Neural cell (in vitro differentiated cells): Measurements from ENCODE around the gene CCNY. TPM values are rescaled to one million over a fixed set of nuclear protein-coding genes. Genes with fewer than 3 reads are reported as not detected.

Experiments used
- H2AFZ ChIP-seq: fragments of 200-600, 300-800 bp; sonication (generic), shearing (Covaris generic); 2 replicates; pipeline ENCODE4 v1.6.0; 2014; ENCODE audit warnings: low read depth, mild to moderate bottlenecking, antibody characterized with exemption, low read length, moderate library complexity
- H3F3A ChIP-seq: fragments of 200-600 bp; shearing (Covaris generic); 2 replicates; pipeline ENCODE4 v1.6.1; 2016; ENCODE audit warnings: mild to moderate bottlenecking, moderate library complexity, mixed read lengths, antibody characterized with exemption, low read length; ENCODE audit not compliant: insufficient read depth, poor library complexity, severe bottlenecking
- H3K27ac ChIP-seq: fragments of 200-600, 300-800 bp; sonication (generic), shearing (Covaris generic); 2 replicates; pipeline ENCODE4 v1.5.1; 2014; ENCODE audit warnings: mild to moderate bottlenecking, low read length, moderate library complexity
- H3K27me3 ChIP-seq: fragments of 300-800, 200-600 bp; sonication (generic), shearing (Covaris generic); 2 replicates; pipeline ENCODE4 v1.6.0; 2014; ENCODE audit warnings: mild to moderate bottlenecking, low read depth, low read length, moderate library complexity; ENCODE audit not compliant: insufficient read depth
- H3K36me3 ChIP-seq: fragments of 300-800, 200-600 bp; sonication (generic), shearing (Covaris generic); 2 replicates; pipeline ENCODE4 v1.5.1; 2014; ENCODE audit warnings: mild to moderate bottlenecking, antibody characterized with exemption, low read length, moderate library complexity; ENCODE audit not compliant: insufficient read depth
- H3K4me2 ChIP-seq: fragments of 300-800, 200-600 bp; sonication (generic), shearing (Covaris generic); 2 replicates; pipeline ENCODE4 v1.6.0; 2014; ENCODE audit warnings: mild to moderate bottlenecking, low read length
- H3K4me3 ChIP-seq: fragments of 300-800, 200-600 bp; sonication (generic), shearing (Covaris generic); 2 replicates; pipeline ENCODE4 v1.5.1; 2014; ENCODE audit warnings: mild to moderate bottlenecking, low read length, moderate library complexity
- H3K79me2 ChIP-seq: fragments of 200-600 bp; shearing (Covaris generic); replicated peaks from 2 replicates; pipeline ENCODE4 v1.6.0; 2014; ENCODE audit warnings: mild to moderate bottlenecking, low read length, moderate library complexity; ENCODE audit not compliant: insufficient read depth
- H3K9ac ChIP-seq: fragments of 300-800, 200-600 bp; sonication (generic), shearing (Covaris generic); 2 replicates; pipeline ENCODE4 v1.6.1; 2016; ENCODE audit warnings: mild to moderate bottlenecking, low read length, mixed read lengths
- H3K9me2 ChIP-seq: fragments of 200-600 bp; shearing (Covaris generic); 2 replicates; pipeline ENCODE4 v1.6.1; 2016; ENCODE audit warnings: mild to moderate bottlenecking, low read length, mixed read lengths; ENCODE audit not compliant: insufficient read depth
- H3K9me3 ChIP-seq: fragments of 200-600, 300-800 bp; sonication (generic), shearing (Covaris generic); 2 replicates; pipeline ENCODE4 v1.6.1; 2016; ENCODE audit warnings: mild to moderate bottlenecking, mixed run types, low read length, moderate library complexity, mixed read lengths
- H4K20me1 ChIP-seq: fragments of 200-600 bp; shearing (Covaris generic); 2 replicates; pipeline ENCODE4 v1.6.1; 2016; ENCODE audit warnings: mild to moderate bottlenecking, mixed run types; ENCODE audit not compliant: insufficient read depth
- CTCF ChIP-seq: fragments of 450-650 bp; IDR thresholded peaks from 2 replicates; pipeline ENCODE4 v1.5.1; 2014; ENCODE audit warnings: antibody characterized with exemption, mild to moderate bottlenecking, moderate library complexity; ENCODE audit not compliant: poor library complexity, severe bottlenecking
- EP300 ChIP-seq: fragments of 450-650 bp; conservative IDR thresholded peaks from 2 replicates; pipeline ENCODE4 v1.6.1; 2014; ENCODE audit warnings: antibody characterized with exemption, mild to moderate bottlenecking, moderate library complexity; ENCODE audit not compliant: poor library complexity, severe bottlenecking
- EZH2 ChIP-seq: fragments of 200-600, 300-800 bp; shearing (Covaris generic), sonication (generic); IDR thresholded peaks from 2 replicates; pipeline ENCODE4 v1.6.1; 2014; ENCODE audit warnings: antibody characterized with exemption, low read length, borderline replicate concordance, mild to moderate bottlenecking; ENCODE audit not compliant: insufficient read depth, poor library complexity, severe bottlenecking
- POLR2AphosphoS5 ChIP-seq: IDR thresholded peaks from 2 replicates; pipeline ENCODE4 v1.6.1; 2012
- RAD21 ChIP-seq: fragments of 450-650 bp; conservative IDR thresholded peaks from 2 replicates; pipeline ENCODE4 v1.6.1; 2014; ENCODE audit warnings: antibody characterized with exemption, mild to moderate bottlenecking, moderate library complexity
- REST ChIP-seq: IDR thresholded peaks from 2 replicates; pipeline ENCODE4 v1.6.1; 2012; ENCODE audit warnings: borderline replicate concordance
- SMC3 ChIP-seq: fragments of 450-650 bp; conservative IDR thresholded peaks from 2 replicates; pipeline ENCODE4 v1.6.1; 2014; ENCODE audit warnings: antibody characterized with exemption, mild to moderate bottlenecking, moderate library complexity; ENCODE audit not compliant: poor library complexity
- TAF1 ChIP-seq: IDR thresholded peaks from 2 replicates; pipeline ENCODE4 v1.6.1; 2012; ENCODE audit warnings: low read depth
- polyA plus RNA-seq: library from polyadenylated mRNA; depleted of rRNA; stranded (reverse); fragments of >200 nt; gene quantifications from 2 replicates; pipeline ENCODE4 v1.2.3, GENCODE V29; 2014

CCNY gene
- polyA plus RNA-seq, 1 donor from 2014 or later = 36.4 TPM

- Histone ChIP-seq H3K36me3 (no peaks in the 10 kb centered on the region), H3K9me3 (no peaks in the 10 kb centered on the region), H4K20me1 (no peaks in the 10 kb centered on the region), H3K79me2 (no peaks in the 10 kb centered on the region), H3F3A (no peaks in the 10 kb centered on the region), H3K9me2 (no peaks in the 10 kb centered on the region), H3K27ac (no peak overlapping the region), H3K27me3 (no peaks in the 10 kb centered on the region), H3K4me2 (no peak overlapping the region), H3K9ac (no peak overlapping the region), H3K4me3 (no peak overlapping the region), H2AFZ (no peak overlapping the region)
- TF ChIP-seq CTCF (no peak), EZH2 (no peak), REST (no peak), EP300 (no peak), TAF1 (no peak), POLR2AphosphoS5 (peak; percentile 3), SMC3 (no peak), RAD21 (no peak)
These were observed 29.5 kb upstream of the CCNY start for GRCh38 chr10:35306852-35307251.

GRCh38 chr10:35307297-35307696 lies 29.0 kb upstream of the CCNY start:
- no peak overlapping the region for H3K4me2 ChIP-seq
- H3K9ac ChIP-seq = no peak overlapping the region
- H3F3A ChIP-seq = no peaks in the 10 kb centered on the region
- H3K36me3 ChIP-seq = no peaks in the 10 kb centered on the region
- H3K27ac ChIP-seq = no peak overlapping the region
- H3K27me3 ChIP-seq = no peaks in the 10 kb centered on the region
- TF ChIP-seq POLR2AphosphoS5 (peak; percentile 1), CTCF (no peak)
- H3K79me2 ChIP-seq = no peaks in the 10 kb centered on the region
- no peak overlapping the region for H3K4me3 ChIP-seq
- no peaks in the 10 kb centered on the region for H4K20me1 ChIP-seq
- H3K9me3 ChIP-seq = no peaks in the 10 kb centered on the region
- H2AFZ ChIP-seq = no peak overlapping the region
- H3K9me2 ChIP-seq = no peaks in the 10 kb centered on the region
